HG02885 (cell line): ENCODE data around the gene HMGCL.

Experiments
- ATAC-seq: cut with Tn5 transposase; IDR thresholded peaks from one replicate; pipeline ENCODE4 v1.9.1; 2021; ENCODE audit warnings: mild to moderate bottlenecking; ENCODE audit not compliant: unreplicated experiment, poor library complexity

Gene HMGCL

GRCh38 chr1:23779826-23780371 is 45.3 kb downstream of the HMGCL start:
- ATAC-seq, result no peak

GRCh38 chr1:23777979-23778814 is 47.0 kb downstream of the HMGCL start, which contains the start of gene PITHD1:
Gene PITHD1, plus strand, starts transcription at chr1:23778418. Its CDS starts 98 bp downstream, at chr1:23778516.
- peak; percentile 72 for ATAC-seq

- ATAC-seq, result no peak
Measured at GRCh38 chr1:23776217-23776616, 49.0 kb downstream of the HMGCL start.

DNA sequence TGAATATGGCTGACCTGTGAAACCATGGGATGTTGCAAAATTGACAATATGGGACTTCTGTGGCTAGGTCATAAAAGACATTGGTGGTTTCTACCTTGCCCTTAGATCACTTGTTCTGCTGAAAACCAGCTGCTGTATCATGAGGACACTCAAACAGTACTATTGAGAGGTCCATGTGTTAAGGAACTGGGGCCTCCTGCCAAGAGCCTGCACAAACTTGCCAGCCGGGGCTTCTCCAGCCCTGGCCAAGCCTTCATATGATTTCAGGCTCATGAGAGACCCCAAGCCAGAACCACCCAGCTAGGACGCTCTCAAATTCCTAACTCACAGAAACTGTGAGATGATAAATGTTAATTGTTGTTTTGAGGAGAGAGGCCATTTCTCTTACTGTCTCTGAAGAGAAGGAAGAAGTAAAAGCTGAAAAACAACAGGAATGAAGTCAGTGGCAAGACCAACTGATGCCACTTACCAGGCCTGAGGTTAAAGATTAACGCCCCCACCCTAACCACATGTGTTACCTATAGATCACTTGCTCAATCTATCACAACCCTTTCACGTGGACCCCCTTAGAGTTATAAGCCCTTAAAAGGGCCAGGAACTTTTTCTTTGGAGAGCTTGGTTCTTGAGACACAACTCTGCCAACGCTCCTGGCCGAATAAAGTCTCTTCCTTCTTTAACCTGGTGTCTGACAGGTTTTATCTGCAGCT is 50.9 kb downstream of the HMGCL start:
- no peak for ATAC-seq

DNA sequence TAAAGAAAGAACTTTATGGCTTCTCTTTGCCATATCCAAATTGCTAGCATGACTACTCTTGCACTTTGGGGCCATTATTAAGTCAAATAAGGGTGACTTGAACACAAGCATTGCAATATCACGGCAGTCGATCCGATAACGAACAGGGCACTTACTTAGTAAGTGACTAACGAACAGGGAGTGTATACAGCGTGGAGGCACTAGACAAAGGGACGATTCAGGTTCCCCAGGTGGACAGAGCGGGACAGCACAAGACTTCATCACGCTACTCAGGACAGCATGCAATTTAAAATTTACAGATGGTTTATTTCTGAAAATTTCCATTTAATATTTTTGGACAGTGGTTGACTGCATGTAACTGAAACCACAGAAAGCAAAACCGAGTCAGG is 52.4 kb downstream of the HMGCL start:
- ATAC-seq, result no peak

DNA sequence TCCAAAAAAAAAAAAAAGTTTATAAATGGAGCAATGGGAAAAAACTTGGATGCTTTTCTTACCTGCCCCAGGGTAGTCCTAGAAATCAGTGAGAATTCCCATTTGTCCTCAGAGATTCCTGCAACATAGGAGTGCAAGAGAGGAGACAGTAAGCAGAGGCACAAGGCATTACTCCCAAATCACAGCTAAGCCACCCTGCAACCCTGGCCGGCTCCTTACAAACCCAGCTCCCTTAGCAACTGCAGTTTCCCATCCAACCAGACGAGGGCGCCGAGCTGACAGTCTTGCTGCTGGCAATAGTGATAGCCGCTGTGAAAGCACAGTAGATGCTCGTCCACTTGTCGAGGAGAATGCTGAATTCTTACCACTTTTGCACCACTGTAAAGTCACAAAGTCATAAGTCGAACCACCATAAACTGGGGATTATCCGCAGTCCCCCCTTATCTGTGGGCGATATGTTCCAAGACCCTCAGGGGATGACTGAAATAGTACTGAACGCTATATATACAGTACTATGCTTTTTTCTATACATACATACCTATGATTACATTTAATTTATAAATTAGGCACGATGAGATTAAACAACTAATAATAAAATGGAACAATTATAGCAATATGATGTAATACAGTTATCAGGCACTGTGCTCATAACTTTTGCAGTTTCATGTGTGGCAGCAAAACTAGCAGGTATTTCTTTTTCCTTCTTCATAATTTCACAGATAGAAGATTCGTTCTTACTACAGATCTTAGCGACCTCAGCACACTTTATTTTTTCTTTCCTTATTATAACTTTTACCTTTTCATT is 53.0 kb downstream of the HMGCL start:
- peak; percentile 59 for ATAC-seq

DNA sequence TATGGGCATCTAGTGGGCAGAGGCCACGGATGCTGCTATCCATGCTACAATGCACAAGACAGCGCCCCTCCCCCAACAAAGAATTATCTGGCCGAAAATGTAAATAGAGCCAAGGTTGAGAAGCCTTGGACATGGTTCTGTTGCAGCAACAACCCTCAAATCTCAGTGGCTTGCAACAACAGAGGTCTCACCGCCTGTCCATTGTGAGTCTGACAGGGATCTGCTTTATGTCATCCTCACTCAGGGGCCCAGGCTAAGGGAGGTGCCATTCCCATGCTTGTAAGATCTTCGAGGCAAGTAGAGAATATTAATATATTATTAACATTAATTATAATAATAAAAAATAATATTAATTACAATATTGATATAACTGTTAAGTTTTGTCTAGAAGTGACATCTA is 56.5 kb downstream of the HMGCL start:
- no peak for ATAC-seq

DNA sequence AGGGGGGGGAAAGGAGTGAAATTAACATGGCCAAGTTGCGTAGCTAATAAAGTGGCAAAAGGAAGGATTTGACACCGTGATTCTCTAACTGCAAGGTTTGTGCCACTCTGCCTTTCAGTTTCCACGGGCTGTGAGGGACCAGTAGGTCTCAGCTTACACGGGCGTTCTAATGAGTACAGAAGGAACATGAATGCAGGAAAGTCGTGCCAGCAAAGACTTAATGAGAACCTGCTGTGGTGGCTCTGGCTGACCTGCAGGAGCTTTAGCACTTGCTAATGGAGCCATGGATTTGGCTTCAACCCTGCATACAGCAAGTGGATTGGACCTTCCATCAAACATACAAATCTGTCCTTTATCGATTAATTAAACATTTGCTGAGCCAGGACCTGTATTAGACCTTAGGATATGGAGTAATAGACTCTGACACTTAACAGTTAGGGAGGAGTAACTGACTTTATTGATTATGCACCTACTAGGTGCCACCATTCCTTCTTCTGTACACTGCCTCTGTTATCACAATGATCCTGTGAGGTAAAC is 62.1 kb downstream of the HMGCL start:
- ATAC-seq, result no peak

DNA sequence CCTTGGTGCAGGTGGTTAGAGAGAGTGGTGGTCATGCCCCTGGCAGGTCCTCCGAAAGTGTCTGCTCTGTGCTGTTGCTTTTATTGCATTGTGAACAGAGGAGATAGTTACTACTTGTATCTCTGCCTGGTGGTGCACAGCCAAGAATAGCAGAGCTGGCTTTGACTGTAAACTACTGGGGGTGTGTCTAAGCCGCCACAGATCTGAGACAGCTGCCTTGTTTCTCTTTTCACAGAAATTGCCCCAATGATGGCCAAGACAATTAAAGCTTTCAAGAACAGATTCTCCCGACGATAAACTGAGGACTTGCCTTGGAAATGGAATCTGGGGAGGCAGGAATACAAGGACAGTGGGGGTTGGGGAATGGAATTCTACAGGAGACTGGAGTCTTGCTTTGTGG is 66.0 kb downstream of the HMGCL start:
- ATAC-seq, result no peak

- ATAC-seq, result no peak
Measured at GRCh38 chr1:23757812-23758211, 67.4 kb downstream of the HMGCL start.

DNA sequence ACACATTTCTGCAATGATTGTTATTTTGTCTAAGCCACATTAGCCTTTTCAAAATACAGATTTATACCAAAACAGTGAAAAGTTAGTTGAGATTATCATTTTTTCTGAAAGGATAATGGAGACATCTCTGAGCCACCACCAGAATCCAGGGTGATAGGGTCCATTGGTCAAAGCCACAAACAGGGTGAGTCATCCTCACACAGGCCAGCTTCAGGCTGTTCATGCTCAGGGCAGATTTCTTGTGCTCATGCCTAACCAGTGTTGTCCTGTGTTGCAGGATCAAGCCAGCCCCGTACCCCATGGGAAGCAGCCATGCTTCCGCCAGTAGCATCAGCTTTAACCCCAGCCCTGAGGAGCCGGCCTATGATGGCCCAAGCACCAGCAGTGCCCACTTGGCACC is 68.6 kb downstream of the HMGCL start:
- no peak for ATAC-seq

DNA sequence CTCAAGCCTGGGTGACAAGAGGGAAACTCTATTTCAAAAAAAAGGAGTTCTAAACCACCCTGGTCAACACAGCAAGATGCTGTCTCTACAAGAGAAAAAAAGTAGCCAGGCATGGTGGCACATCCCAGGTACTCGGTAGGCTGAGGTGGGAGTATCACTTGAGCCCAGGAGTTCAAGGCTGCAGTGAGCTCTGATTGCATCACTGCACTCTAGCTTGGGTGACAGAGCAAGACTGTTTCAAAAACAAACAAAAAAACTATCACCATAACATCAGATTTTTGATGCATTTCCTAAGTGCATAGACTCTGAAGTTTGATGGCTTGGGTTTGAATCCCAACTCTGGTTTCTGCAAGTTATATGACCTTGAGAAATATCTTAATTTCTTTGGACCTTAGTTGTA is 72.3 kb downstream of the HMGCL start:
- no peak for ATAC-seq
